Psoas muscle (tissue), 8 donors: ENCODE data around the gene CCDC146. TPM values are rescaled to one million over a fixed set of nuclear protein-coding genes. Genes with fewer than 3 reads are reported as not detected.
"Not testable (repeated sequence)": the region's sequence is repeated elsewhere in the genome, so short reads cannot be mapped to it uniquely, and the experiment has no call there.

Experiments used
- ATAC-seq, 4 donors: fragments of 200-7000 bp; cut with Tn5 transposase; one replicate each; pipeline ENCODE4 v1.9.1; 2020; ENCODE audit warnings: moderate library complexity in 3 of 4, mild to moderate bottlenecking in 2 of 4
- DNase-seq, 2 donors: peaks; one replicate each; pipeline ENCODE4 v3.0.0-alpha.2; 2020
- H3K27ac ChIP-seq: fragments of 200-600 bp; one replicate; pipeline ENCODE4 v1.8.0; 2022
- H3K27me3 ChIP-seq, 3 donors: fragments of 200-600 bp in 1 of 3; one replicate each; pipeline versions ENCODE4 v1.6.1 to v1.8.0; 2013 to 2022; ENCODE audit warnings: low read length in 2 of 3, mild to moderate bottlenecking in 2 of 3, moderate library complexity in 1 of 3; ENCODE audit not compliant: insufficient read depth in 3 of 3
- H3K36me3 ChIP-seq, 2 donors: fragments of 200-600 bp in 1 of 2; one replicate each; pipeline versions ENCODE4 v1.6.1 to v1.8.0; 2013 to 2022; ENCODE audit warnings: low read depth in 1 of 2, mild to moderate bottlenecking in 1 of 2, moderate library complexity in 1 of 2; ENCODE audit not compliant: insufficient read depth in 1 of 2
- H3K4me1 ChIP-seq: fragments of 200-600 bp; one replicate; pipeline ENCODE4 v1.8.0; 2022
- H3K4me3 ChIP-seq: fragments of 200-600 bp; one replicate; pipeline ENCODE4 v1.8.0; 2022; ENCODE audit warnings: mild to moderate bottlenecking
- H3K9me3 ChIP-seq: fragments of 200-600 bp; one replicate; pipeline ENCODE4 v1.8.0; 2022
- whole genome bisulfite sequencing, 3 donors: extraction: QIAGEN DNeasy Blood & Tissue Kit; methylation state at CpG; one replicate each; pipeline versions ENCODE4 v1.1.6 to v1.1.7; 2013; 5-methylcytosine and 5-hydroxymethylcytosine counted together
- intact Hi-C, 2 donors: fragments of 100-400 bp; cut with DNase I; formaldehyde crosslinking; loops; one replicate each; pipeline versions ENCODE4 v1.11.0 to v1.14.2; 2022
- polyA plus RNA-seq, 3 donors: library from polyadenylated mRNA; stranded (reverse); fragments of 200-250 nt; gene quantifications; one replicate each; pipeline ENCODE4 v1.2.3, GENCODE V29; 2013
- total RNA-seq, 4 donors: library from RNA; stranded (reverse); fragmentation: NEBNext Ultra II Directional in 2 of 4; extraction: Animal tissue kit (Norgen Biotek cat#: 25700) in 2 of 4; gene quantifications; one replicate each; pipeline versions ENCODE4 v1.2.1 to v1.2.4, GENCODE V29; 2021 to 2023
- TF ChIP-seq, protein P1 (sequence below): fragments of 200-600 bp; IDR thresholded peaks from one replicate; pipeline ENCODE4 v1.8.0; 2022; ENCODE audit warnings: antibody characterized with exemption
- donor health status: healthy with polysubstance abuse.
- donor health status: DM: no; HTN: no; CAD: no; lungs with moderate emphysema.
- donor health status: Bipolar disorder and iron deficiency.
- donor health status: healthy.
- donor health status: DM: yes; HTN: yes; CAD: no.
- donor health status: DM: no; HTN: no; CAD: no.
- donor health status: DM: no; HTN: no; CAD: no.
- donor health status: DM: yes; HTN: yes; CAD: no.

The CCDC146 gene
- total and polyA plus RNA-seq, 7 donors: 1.2 to 3.5 (median 1.9) TPM

GRCh38 chr7:77271766-77272165, 149.4 kb downstream of the CCDC146 start:
- 93 to 97% (median 96%) methylated on average over 5 of the region's 5 CpGs for WGBS, 3 donors
- ATAC-seq: no peak
- no peaks in the 10 kb centered on the region for H3K36me3 ChIP-seq
- no peaks in the 10 kb centered on the region for H3K9me3 ChIP-seq
- no peak for DNase-seq
- TF ChIP-seq, protein P1, sequence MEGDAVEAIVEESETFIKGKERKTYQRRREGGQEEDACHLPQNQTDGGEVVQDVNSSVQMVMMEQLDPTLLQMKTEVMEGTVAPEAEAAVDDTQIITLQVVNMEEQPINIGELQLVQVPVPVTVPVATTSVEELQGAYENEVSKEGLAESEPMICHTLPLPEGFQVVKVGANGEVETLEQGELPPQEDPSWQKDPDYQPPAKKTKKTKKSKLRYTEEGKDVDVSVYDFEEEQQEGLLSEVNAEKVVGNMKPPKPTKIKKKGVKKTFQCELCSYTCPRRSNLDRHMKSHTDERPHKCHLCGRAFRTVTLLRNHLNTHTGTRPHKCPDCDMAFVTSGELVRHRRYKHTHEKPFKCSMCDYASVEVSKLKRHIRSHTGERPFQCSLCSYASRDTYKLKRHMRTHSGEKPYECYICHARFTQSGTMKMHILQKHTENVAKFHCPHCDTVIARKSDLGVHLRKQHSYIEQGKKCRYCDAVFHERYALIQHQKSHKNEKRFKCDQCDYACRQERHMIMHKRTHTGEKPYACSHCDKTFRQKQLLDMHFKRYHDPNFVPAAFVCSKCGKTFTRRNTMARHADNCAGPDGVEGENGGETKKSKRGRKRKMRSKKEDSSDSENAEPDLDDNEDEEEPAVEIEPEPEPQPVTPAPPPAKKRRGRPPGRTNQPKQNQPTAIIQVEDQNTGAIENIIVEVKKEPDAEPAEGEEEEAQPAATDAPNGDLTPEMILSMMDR: no peak
- no peak overlapping the region for H3K4me3 ChIP-seq
- H3K27me3 ChIP-seq: no peaks in the 10 kb centered on the region
- intact Hi-C loops: no loop called here
- no peak overlapping the region for H3K27ac ChIP-seq
- no peaks in the 10 kb centered on the region for H3K4me1 ChIP-seq

- H3K4me3 ChIP-seq, H3K27me3 ChIP-seq, H3K27ac ChIP-seq, intact Hi-C loops, H3K36me3 ChIP-seq, H3K4me1 ChIP-seq, DNase-seq, ATAC-seq, H3K9me3 ChIP-seq: not testable (repeated sequence)
- WGBS, 3 donors: 87 to 91% (median 89%) methylated on average over 2 of the region's 2 CpGs
Measured at GRCh38 chr7:77275663-77276062, 153.2 kb downstream of the CCDC146 start.

DNA sequence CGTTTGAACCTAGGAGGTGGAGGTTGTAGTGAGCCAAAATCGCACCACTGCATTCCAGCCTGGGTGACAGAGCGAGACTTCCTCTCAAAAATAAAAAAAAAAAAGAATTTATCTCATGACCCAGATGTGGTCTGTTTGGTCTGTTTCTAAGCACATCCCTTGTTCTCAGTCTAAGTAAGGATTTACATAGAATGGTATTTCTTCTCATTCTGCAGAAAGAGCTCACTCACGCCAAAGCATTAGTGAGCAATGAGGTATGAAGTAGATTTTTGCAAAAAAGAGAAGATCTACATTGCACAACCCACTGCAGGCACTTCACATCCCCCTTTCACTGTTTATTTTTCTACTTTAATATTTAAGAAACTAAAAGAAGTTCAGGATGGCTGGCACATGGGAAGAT, 153.7 kb downstream of the CCDC146 start:
- WGBS, 3 donors: 74 to 85% (median 76%) methylated on average over 4 of the region's 4 CpGs
- ATAC-seq (no peak), DNase-seq (no peak)
- intact Hi-C loops: no loop called here
- no peaks in the 10 kb centered on the region for H3K27me3 ChIP-seq
- H3K36me3 ChIP-seq: no peaks in the 10 kb centered on the region
- H3K27ac ChIP-seq: no peak overlapping the region
- H3K9me3 ChIP-seq: no peaks in the 10 kb centered on the region
- H3K4me1 ChIP-seq: no peaks in the 10 kb centered on the region
- TF ChIP-seq, protein P1: no peak
- H3K4me3 ChIP-seq: no peak overlapping the region

DNA sequence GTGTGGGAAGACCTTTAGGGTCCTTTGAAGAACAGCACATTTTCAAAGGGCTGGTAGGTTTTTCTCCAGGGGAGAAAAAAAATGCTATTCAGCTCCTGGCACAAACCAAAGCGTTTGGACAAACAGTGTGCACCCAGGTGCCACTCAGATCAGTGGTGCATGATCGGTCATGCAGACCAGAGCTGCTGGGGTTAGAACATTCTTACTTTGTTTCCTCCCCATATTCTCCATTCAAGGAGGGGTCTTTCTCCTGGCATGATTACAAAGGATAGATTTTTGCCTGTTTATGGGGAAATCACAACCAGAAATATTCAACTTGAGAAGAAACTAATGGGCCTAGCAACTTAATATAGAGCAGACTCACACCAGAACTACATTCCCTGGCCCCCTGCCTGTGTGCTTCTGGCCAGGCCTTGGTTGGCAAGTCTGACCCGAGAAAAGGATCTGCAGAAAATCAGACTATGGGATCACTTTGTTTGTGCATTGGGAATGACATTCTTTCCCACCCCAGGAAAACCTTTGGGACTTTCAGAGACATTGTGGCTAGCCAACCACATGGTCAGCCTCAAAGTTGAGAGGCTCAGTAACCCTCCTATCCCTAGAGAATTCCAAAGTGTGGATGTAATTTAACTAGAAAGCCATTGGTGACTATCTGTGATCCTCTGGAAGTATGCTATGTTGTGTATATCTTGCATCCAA, 159.5 kb downstream of the CCDC146 start:
- DNase-seq (no peak), ATAC-seq (no peak)
- H3K36me3 ChIP-seq: no peaks in the 10 kb centered on the region
- H3K9me3 ChIP-seq: no peaks in the 10 kb centered on the region
- TF ChIP-seq, protein P1: no peak
- H3K4me1 ChIP-seq: peaks cover 7% of the 10 kb centered on the region
- no peak overlapping the region for H3K27ac ChIP-seq
- no peak overlapping the region for H3K4me3 ChIP-seq
- 29 to 43% (median 32%) methylated on average over 3 of the region's 3 CpGs for whole genome bisulfite sequencing, 3 donors
- H3K27me3 ChIP-seq: no peaks in the 10 kb centered on the region
- intact Hi-C loops: no loop called here

- ATAC-seq (no peak), DNase-seq (no peak)
- 30 to 67% (median 35%) methylated on average over 1 of the region's 1 CpG for WGBS, 3 donors
- peaks cover 7% of the 10 kb centered on the region for H3K4me1 ChIP-seq
- H3K9me3 ChIP-seq: no peaks in the 10 kb centered on the region
- H3K4me3 ChIP-seq: no peak overlapping the region
- H3K27me3 ChIP-seq: no peaks in the 10 kb centered on the region
- intact Hi-C loops: no loop called here
- TF ChIP-seq, protein P1: no peak
- H3K27ac ChIP-seq: no peak overlapping the region
- no peaks in the 10 kb centered on the region for H3K36me3 ChIP-seq
Measured at GRCh38 chr7:77282897-77283296, 160.5 kb downstream of the CCDC146 start.
